Fibroblast of lung (primary cell): ENCODE measurements around the gene ASIC2.

Experiments used
- CTCF ChIP-seq, 2 donors: IDR thresholded peaks in 1 of 2; conservative IDR thresholded peaks in 1 of 2; 1 replicate in 1 of 2; 2 replicates in 1 of 2; pipeline ENCODE4 v1.5.1; 2011 to 2012; ENCODE audit warnings: low read length in 2 of 2, control low read depth in 1 of 2, inconsistent platforms in 1 of 2, low read depth in 1 of 2, mild to moderate bottlenecking in 1 of 2
- EZH2 ChIP-seq: IDR thresholded peaks from 2 replicates; pipeline ENCODE4 v1.5.1; 2012; ENCODE audit warnings: low read length, control low read depth, mild to moderate bottlenecking; ENCODE audit errors: missing control alignments

- TF ChIP-seq CTCF (conservative IDR thresholded peaks at IDR 0.05 in 1 of 2, IDR thresholded peaks at IDR 0.05 in 1 of 2; ENCODE audit: low read depth in 1 of 2, low read length in 2 of 2) (no peak), EZH2 (no peak)
Observed at GRCh38 chr17:33267851-33268548, 25.1 kb downstream of the ASIC2 start.
